ENCODE measurements around the gene SLC22A2.

SLC22A2 gene

GRCh38 chr6:160279850-160280249, 21.2 kb upstream of the SLC22A2 start:
- Histone ChIP-seq H3K36me3 (ENCODE audit: control insufficient read depth in 2 of 2, insufficient read depth in 1 of 2, low read length in 2 of 2) (no peaks in the 10 kb centered on the region), H3K4me3 (ENCODE audit: low read depth, low read length) (no peak overlapping the region), H3K9me3 (ENCODE audit: control insufficient read depth, insufficient read depth, low read depth, low read length) (no peaks in the 10 kb centered on the region), H3K4me1 (ENCODE audit: control insufficient read depth, insufficient read depth, low read length) (no peaks in the 10 kb centered on the region), H3K27ac (ENCODE audit: extremely low read depth, low read depth, low read length) (no peak overlapping the region)
- ChIA-PET POLR2A (no interaction called here), CTCF (interaction anchor here (1.1 kb wide), 1 partner anchor 142 kb away, joined by 4 read pairs; no protein-coding TSS in a partner anchor)
- no peak for TF ChIP-seq ZNF670 (tag by site-specific recombination; IDR thresholded peaks at IDR 0.05; ENCODE audit: low read depth)
- TF ChIP-seq ZNF184 (tag by site-specific recombination; IDR thresholded peaks at IDR 0.05): peak; percentile 75

- POLR2A ChIA-PET: no interaction called here
- H3K9me3 ChIP-seq (ENCODE audit: control insufficient read depth, insufficient read depth, low read depth, low read length): no peaks in the 10 kb centered on the region
- H3K4me3 ChIP-seq (ENCODE audit: low read depth, low read length): no peak overlapping the region
- H3K27ac ChIP-seq (ENCODE audit: extremely low read depth, low read depth, low read length): no peak overlapping the region
- no peak for TF ChIP-seq ZNF146 (tag by site-specific recombination; IDR thresholded peaks at IDR 0.05)
- TF ChIP-seq SETDB1 (IDR thresholded peaks at IDR 0.05; ENCODE audit: insufficient read length, low read length): no peak
- TF ChIP-seq ZNF10 (tag by site-specific recombination; IDR thresholded peaks at IDR 0.05): no peak
- TF ChIP-seq GFI1B (tag by site-specific recombination; IDR thresholded peaks at IDR 0.05): no peak
- TF ChIP-seq ZFP69B (tag by site-specific recombination; IDR thresholded peaks at IDR 0.05): no peak
- TF ChIP-seq ZBTB11 (tag by site-specific recombination; conservative IDR thresholded peaks at IDR 0.05; ENCODE audit: low read depth): no peak
- no peak for TF ChIP-seq ZNF600 (tag by site-specific recombination; IDR thresholded peaks at IDR 0.05)
- TF ChIP-seq SP2 (tag by site-specific recombination; IDR thresholded peaks at IDR 0.05): no peak
- TF ChIP-seq ZNF175 (tag by site-specific recombination; IDR thresholded peaks at IDR 0.05): no peak
- no peak for TF ChIP-seq ZNF670 (tag by site-specific recombination; IDR thresholded peaks at IDR 0.05; ENCODE audit: low read depth)
- TF ChIP-seq ZNF138 (tag by site-specific recombination; IDR thresholded peaks at IDR 0.05; ENCODE audit: borderline replicate concordance): no peak
- no peak for TF ChIP-seq SP7 (tag by site-specific recombination; IDR thresholded peaks at IDR 0.05)
- no peak for TF ChIP-seq ZNF626 (tag by site-specific recombination; IDR thresholded peaks at IDR 0.05)
- TF ChIP-seq ZNF571 (tag by site-specific recombination; IDR thresholded peaks at IDR 0.05): no peak
- TF ChIP-seq ZNF488 (tag by site-specific recombination; IDR thresholded peaks at IDR 0.05): no peak
- no peak for TF ChIP-seq PRDM4 (tag by site-specific recombination; IDR thresholded peaks at IDR 0.05)
- no peak for TF ChIP-seq KLF9 (tag by site-specific recombination; IDR thresholded peaks at IDR 0.05; ENCODE audit: low read depth)
- TF ChIP-seq ZNF274 (IDR thresholded peaks at IDR 0.05; ENCODE audit: low read length): no peak
- no peak for TF ChIP-seq ZNF274 (tag by site-specific recombination; IDR thresholded peaks at IDR 0.05; ENCODE audit: borderline replicate concordance)
- CTCF ChIA-PET: interaction anchor here (1.1 kb wide), 1 partner anchor 141 kb away, joined by 4 read pairs; no protein-coding TSS in a partner anchor
- no peaks in the 10 kb centered on the region for H3K4me1 ChIP-seq (ENCODE audit: control insufficient read depth, insufficient read depth, low read length)
- no peaks in the 10 kb centered on the region for H3K36me3 ChIP-seq (ENCODE audit: control insufficient read depth in 2 of 2, insufficient read depth in 1 of 2, low read length in 2 of 2)
Observed at GRCh38 chr6:160278786-160279310, 20.2 kb upstream of the SLC22A2 start.
